Measurements from ENCODE around the gene DLGAP4.

- TF ChIP-seq TAF1 (IDR thresholded peaks at IDR 0.05; ENCODE audit: borderline replicate concordance, low read depth, low read length) (no peak), CTCF (IDR thresholded peaks at IDR 0.05) (no peak), MXI1 (IDR thresholded peaks at IDR 0.05; ENCODE audit: low read depth, low read length) (no peak), TEAD4 (IDR thresholded peaks at IDR 0.05; ENCODE audit: borderline replicate concordance, insufficient read depth) (no peak)
Observed at GRCh38 chr20:36435592-36436541, 129.7 kb downstream of the DLGAP4 start.

Measured in SK-N-SH (cell line).